Bone marrow (tissue), 2 donors: Measurements from ENCODE around the gene NOX5.

Experiments used
- DNase-seq, 2 donors: peaks; one replicate each; lab custom pipeline; 2025; lab: John Stamatoyannopoulos, UW

Gene NOX5

DNA sequence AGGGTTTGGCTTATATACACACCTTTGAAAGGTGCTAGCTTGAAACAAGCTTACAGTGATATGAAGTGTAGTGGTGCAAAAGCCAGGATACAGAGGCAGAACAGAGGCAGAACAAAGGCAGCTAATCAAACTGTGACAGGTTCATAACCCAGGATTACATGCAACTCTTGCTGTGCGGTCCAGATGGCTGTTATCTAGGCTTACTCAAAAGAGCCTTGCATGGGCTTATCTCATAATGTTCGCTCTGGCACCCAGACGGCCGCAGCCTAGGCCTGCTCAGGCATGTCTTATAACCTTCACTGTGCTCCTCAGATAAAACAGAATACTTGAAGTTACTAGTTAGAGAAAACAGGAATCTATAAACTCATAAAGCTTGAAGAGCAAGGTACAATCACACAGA lies 22.8 kb upstream of the NOX5 start:
- DNase-seq: no peak

DNA sequence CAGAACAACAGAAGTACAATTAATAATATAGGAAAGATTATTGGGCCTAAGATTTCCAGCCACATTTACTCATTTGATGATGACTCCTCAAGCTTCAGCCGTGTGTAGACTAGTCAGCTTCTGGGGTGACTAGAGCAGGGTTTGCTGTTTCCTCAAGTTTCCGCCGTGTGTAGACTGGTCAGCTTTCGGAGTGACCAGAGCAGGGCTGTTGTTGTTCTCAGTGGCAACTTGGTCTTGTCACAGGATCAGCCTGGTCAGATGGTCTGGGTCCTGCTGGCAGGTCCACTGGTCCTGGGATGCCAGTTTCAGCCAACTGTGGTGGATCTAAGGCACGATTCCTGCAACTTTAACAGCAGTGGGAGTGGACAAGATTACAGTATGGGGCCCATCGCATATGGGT lies 21.8 kb upstream of the NOX5 start:
- DNase-seq: no peak

DNA sequence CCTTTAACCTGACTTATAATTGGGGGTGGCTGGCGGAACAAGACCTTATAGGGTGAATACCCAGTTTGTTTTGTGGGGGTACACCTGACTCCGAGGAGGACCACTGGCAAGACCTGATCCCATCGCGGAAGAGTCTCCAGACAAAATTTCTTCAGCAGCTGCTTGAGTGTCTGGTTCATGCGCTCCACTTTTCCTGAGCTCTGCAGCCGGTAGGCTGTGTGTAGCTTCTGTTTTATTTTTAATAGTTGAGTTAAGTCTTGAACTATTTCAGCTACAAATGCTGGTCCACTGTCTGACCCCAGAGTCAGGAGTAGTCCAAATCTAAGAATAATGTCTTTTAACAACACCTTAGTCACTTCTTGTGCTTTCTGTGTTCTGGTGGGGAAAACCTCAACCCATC lies 21.2 kb upstream of the NOX5 start:
- DNase-seq: no peak

DNA sequence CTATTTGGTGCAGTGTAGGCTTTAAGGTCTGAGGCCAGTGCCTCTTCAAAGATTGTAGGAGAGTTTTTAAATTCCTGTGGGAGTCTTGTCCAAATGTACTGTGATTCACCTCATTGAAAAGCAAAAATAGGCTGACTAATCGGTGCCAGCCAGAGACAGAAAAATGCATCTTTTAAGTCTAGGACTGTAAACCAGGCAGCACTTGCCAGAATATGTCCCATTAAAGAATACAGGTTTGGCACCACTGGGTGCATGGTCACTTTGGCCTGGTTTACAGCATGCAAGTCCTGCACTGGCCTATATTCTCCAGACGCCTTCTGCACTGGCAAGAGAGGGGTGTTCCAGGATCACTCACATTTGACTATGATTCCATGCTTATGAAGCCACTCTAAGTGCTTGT lies 20.3 kb upstream of the NOX5 start:
- DNase-seq: no peak

DNA sequence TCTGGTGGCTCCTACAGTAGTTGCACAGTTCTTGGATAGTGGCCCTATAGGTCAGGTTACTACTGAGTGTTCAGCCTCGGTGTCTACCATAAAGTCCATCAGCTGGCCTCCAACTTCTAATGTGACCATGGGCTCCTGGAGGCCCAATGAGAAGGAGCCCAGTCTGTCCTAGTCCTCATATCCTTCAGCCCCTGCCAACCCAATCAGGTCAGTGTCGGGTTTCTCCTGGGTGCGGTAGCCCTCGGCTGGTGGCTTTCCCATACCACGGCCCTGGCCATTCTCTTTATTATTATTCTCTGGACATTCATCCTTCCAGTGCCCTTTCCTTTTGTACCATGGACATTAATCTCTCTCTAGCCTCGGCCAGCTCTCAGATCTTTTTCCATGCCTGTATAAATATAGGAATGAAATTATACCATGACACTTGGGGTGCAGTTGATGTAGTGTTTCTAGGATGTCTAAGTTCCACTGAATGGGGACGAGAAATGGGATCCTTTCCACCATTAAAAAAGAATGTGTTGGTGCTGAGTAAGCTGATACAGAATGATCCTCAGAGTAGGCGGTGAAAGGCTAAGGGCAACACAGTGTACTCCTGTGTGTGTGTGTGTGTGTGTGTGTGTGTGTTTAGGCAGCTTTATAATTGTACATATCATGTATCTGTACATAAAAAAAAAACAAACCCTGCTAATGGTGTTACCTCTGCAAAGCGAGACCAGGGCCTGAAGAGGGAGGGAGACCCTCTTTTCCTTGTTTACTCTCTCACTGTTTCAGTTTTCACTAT lies 19.3 kb upstream of the NOX5 start:
- no peak for DNase-seq

DNA sequence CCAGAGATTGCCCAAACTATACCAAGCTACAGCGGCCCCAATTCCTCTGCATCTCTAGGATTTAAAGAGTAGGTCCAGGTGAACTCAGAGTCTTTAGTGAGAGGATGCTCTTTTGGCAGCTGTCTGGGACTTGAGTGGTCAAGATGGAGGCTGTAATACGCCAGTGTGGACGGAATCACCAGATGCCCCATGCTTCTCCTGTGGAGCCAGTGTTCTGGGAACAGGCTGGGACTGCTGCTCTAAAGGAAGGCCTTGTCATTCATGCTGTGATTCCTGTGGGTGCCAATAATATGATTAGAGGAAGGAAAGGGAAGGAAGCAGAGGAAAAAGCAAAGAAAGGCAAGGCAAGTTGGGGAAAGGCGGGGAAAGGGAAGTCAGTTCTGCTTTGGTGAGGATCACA lies 17.4 kb upstream of the NOX5 start:
- no peak for DNase-seq

DNA sequence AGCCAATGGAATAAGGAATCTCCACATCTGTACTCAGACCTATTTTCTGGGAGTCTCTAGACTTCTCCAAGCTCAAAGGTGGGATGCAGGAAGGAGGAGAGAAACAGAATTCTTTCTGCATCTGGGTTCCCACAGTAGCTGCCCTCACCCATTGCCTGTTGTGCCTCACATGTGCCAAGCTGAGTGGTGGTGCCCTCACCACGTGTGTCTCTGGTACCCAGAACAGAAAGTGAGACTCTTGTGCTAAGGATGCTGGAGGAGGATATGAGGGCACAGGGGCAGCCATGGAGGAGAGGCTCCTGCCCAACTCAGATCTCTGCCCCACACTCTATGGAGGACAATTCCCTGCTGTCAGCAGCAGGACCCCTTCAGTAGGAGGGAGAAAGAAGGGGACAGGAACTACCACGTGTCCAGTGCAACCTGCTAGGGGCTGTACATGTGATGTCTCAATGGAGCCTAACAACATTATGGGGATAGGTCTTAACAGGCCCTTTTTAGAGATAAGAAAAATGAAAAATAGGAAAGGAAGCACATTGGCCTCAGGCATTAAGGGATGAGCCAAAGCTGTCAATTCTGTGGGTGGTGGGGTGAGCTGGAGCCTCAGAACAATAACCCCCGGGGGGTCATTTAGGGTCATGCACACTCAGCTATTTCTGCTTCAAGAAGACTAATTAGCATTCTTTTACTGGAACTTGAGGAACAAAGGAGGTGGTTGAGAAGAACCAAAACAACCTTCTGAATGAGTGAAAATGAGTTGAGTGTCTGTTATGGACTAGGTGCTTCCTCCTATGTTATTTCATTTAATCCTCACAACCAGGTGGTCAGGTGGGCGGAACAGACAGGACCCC lies 16.3 kb upstream of the NOX5 start:
- no peak for DNase-seq

DNA sequence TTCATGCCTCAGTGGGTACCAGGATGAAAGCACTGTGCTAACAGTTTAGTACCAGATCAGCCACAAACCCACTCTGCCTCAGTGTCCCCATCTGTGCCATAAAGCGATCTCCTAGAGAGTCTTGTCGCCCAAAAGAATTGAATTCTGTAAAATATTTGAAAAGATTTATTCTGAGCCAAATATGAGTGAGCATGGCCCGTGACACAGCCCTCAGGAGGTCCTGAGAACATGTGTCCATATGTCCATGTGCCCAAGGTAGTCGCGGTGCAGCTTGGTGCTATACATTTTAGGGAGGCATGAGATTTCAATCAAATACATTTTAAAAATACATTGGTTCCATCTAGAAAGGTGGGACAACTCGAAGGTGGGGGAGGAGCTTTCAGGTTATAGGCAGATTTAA lies 15.4 kb upstream of the NOX5 start:
- DNase-seq: no peak

DNA sequence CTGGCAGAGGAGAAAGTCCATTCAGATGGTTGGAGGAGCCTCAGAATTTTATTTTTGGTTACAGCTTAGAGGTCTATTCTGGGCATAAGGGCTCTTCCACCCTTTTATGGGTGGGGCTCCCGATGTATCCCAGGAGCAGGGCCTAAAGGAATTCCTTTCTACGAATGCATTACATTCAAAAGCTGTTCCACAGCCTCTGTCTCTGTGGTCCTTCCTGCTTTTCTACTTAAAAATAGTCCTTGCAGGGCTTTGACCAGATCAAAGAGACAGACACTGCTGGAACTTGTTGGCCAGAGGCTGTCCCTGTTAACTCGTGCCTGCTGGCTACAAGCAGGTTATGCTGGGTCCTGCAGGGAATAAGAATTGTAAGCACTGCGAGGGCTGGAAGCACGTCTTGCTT lies 14.4 kb upstream of the NOX5 start:
- DNase-seq: no peak

DNA sequence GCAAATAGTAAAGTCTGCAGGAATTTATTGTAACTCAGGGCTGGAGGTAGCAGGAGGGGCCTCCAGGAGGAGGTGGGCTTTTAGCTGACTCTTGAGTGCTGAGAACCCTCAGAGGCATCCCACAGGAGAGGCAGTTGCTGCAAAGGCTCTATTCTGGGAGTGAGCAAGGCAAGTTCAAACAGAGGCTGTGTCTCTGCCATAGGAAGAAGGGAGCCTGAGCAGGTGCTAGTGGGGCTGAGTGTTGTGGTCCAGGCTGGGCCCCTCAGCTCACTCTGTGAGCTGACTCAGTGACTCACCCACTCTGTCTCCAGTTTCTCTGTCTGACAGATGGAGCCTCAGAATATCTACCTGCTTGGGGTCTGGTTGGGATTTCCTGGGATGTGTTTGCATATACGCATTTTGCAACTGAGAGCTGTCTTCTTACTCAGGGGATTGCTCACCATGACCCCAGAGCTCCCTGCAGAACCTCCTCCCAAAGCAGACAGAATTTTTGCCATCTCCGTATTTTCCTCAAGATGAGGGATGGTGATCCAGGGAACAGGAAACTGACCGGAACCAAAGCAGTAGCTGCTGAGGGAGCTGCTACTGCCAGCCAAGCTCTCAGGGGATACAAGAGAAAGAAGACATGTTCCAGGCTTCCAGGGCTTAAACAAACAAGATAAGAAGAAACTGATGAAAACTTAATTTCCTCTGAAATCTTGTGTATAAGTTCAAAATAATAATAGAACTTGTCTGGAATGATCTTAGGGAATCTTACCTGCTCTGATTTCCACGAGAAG lies 13.6 kb upstream of the NOX5 start:
- DNase-seq: no peak

DNA sequence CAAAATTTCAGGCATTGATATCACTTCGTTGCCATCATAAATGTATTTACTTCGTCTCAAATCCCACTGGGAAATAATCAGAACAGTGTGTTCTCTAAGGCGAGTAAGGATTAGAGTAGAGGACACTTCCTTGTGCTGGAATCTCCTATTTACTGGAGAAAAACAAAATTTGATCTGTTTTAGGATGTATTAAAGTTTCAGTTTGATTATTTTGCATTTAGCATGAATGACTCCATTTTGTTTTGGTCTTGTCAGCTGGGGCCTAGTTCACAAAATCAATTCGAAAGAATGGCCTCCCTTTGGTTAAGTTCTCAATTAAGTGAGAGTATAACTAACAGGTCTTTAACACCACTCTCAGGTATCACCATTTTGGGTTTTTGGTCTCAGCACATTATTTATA lies 11.7 kb upstream of the NOX5 start:
- no peak for DNase-seq

DNA sequence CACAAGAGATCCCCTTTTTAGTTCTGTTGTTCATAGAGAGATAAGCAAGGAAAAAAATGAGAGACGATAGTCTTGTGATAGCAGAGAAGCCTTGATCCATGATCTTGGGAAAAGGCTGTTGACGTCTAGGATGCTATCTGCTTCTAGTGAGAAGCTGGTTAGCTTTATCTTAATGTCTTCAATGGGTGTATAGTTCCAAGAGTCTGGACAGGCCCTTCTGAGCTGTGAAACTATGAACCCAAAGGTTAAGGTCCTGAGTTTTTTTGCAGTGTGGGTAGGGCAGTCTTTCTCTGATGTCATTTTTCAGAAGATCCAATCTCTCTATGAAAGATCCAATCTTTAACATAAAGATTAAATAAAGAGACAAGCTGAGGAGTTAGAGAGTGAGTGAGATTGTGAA lies 10.5 kb upstream of the NOX5 start:
- DNase-seq: no peak

DNA sequence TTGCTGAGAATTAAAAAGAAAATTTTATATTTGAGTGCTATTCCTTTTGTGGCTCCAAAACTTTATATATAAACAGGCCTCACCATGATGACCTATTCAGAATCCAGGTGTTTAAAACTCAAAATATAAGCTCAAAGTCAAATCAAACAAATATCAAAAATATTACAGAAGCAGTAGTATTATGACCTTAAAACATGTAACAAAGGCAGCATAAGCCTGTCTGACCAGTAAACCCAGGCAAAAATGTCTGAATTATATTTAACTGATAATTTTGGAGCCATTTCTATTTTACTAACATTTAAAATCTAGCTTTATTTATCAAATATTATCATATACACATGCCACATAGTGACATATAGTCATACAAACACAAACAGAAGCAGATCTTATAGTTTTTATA lies 6.4 kb upstream of the NOX5 start:
- no peak for DNase-seq

DNA sequence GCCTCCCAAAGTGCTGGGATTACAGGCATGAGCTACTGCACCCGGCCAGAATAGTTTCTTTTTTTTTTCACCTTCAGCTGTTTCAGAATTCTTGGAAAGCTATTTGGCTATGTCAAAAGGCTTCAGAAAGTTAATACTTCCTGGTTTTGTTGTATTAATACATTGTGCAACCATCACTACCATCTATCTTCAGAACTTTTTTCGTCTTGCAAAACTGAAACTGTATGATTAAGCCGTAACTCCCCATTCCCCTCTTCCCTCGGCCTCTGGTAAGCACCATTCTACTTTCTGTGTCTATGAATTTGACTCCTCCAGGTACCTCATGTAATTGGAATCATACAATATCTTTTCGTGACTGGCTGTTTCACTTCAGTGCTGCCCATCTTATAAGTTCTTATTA lies 5.2 kb upstream of the NOX5 start:
- DNase-seq: no peak

DNA sequence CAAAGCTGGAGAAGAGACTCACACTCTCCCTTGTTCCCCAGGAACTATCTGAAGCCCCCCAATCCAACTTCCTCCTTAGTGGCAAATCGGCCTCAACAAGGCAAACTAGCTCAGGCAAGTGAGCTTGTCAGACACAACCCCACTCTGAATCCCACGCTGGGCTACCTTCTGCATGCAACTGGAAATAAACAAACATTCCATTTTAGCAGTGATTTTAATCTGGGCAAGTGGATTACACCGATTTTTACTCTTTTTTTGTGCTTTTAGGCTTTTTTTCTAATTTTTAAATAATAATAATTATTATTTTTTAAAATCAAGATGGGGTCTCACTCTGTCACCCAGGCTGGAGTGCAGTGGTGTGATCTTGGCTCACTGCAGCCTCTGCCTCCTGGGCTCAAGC lies 2.9 kb upstream of the NOX5 start:
- no peak for DNase-seq

DNA sequence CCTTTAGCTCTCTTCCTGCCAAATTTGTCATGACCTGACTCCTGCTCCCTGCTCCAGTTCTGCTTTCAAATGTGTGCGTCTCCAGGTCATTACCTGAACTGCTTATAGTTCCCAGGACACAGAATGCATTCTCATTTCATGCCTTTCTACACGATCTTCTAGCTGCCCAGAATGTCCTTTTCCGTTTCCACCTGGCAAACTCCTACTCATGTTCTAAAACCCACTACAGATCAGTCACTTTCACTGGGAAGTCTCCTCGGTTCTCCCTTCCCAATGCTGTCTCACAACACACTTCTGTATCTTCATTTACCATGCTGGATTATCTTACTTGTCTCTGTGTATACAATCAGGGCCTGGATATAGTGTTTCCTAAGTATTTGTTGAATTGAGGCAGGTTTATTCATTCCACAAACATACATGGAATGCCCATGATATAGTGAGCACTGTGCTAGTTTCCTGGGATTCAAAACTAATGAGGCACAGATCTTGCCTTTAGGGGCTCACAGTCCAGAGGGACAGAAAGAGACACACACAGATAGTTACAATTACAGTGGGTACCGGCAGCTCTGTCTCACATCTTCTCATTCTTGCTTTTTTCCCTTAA lies 1.6 kb upstream of the NOX5 start:
- DNase-seq: no peak

DNA sequence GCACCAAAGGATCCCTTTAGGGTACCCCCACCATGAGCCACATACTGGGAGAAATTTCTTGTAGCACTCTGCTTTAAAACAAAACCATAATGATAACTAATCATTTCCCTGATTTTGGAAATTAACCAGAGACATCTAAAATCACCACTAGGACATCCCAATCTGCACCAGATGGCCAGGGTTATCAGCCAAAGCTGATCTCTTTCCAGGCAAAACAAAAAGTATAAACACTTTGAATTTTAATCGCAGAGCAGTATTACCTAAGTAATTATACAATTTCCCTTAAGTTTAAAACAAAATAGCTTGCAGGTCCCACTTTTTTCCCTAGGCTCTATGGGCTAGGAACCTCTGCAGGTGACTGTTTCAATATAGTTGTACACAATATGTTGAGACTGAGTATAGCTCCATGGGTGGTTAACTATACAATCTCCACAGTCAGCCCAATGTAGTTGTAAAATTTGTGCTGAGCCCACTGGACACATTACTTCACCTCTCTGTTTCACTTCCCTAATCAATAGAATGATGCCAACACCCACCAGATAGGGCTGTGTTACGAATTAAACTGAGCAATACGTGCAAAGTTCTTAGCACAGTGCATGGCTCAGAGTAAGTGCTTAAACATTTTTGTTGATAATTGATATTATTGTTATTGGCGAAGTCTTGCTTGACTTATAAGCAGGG lies 629 bp upstream of the NOX5 start:
- DNase-seq: no peak

DNA sequence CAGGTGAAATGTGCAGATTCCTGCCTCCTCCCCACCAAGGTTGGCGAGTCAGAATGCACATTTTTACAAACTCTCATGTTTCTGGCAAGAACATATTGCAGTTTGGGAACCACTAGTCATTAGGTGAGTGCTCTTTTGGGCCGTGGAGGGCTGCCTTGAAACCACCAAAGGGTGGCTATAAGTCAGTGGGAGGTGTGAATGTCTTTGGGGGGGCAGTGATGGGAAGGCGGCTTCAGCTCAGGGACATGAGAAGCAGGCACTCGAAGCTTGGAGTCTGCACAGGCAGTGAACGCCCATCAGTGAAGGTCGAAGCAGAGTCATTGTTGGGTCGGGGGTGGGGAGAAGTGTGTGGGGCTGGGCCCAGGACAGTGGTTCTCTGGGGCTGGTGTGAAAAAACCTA lies 1.1 kb downstream of the NOX5 start:
- no peak for DNase-seq

DNA sequence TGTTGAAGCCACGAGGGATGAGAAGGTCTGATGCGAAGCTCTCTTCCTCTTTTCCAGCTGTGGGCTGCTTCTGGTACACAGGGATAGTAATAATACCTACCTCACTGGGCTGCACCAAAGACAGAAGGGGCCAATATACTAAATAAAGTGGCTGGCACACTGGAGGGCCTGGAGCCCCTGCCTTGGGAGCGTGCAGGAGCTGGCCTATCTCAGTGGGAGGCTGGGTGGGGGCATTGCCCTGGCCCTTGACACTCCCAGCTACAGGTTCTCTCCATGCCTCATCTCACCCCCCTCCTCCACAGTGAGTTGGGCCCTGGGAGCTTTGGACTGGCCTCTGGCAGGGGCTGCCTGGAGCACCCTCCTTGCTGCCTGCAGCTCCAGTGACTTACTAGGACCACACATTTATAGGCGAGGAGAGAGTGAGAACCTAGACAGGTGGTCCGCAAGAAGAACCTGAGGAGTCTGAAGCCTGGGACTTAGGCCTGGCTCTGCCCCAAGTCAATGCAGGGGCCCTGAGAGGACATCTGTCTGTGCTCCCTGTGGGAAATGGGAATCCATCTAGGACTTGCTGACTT lies 1.6 kb downstream of the NOX5 start:
- no peak for DNase-seq

DNA sequence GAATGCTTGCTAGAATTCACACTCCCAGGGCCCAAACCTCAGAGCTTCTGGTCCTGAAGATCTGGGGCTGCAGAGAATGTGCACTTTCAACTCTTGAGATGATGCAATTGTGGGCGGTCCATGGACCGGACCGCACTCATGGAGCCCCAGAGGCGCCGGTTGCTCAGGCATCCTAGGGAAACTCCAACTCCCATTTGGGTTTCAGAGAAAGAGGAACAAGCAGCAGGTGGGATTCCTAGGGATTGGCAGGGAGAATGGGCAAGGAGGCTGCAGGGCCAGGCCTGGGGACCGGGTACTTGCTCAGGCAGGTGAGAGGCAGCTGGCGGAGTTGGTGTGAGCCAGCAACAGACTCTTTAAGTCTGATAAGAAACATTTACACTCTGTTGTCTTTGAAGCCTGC lies 3.5 kb downstream of the NOX5 start:
- no peak for DNase-seq

DNA sequence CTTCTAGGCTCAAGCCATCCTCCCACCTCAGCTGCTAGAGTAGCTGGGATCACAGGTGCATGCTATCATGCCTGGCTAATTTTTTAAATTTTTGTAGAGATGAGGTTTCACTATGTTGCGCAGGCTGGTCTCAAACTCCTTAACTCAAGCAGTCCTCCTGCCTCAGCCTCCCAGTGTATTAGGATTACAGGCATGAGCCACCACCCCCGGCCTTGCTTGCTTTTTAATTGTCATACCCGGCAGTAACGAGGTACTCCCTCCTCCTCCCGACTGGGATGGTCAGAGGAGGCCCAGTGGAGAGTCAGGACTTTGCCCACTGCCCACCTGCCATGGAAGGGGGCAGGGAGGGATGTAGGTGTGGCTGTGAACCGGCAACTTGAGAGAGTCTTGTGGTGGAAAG lies 4.5 kb downstream of the NOX5 start:
- DNase-seq: no peak

DNA sequence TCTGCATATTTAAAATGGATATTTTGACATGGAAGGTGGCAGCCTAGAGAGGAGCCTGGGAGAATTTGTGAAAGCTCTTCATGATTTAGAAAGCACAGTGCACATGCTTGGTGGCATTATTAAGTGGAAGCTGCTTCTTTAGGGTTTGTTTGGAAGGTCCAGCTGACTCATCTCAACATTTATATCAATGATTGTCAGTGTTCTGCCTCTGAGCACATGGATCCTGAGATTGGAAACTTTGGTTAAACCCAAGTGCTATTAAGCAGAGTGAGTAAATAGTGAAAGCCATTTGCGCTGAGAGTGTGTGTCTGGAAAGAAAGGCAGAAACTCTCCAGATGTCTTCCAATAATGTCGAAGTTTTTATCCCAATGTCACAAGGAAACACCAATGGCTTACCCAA lies 7.4 kb downstream of the NOX5 start:
- no peak for DNase-seq
